AG09309 (cell line): Measurements from ENCODE around the gene ZBTB25.

Experiments used
- DNase-seq: peaks from one replicate; pipeline ENCODE4 v3.0.0-alpha.2; 2010; ENCODE audit warnings: low read depth
- H3K4me3 ChIP-seq: 2 replicates; pipeline ENCODE4 v1.5.1; 2011; ENCODE audit warnings: mild to moderate bottlenecking, low read depth, low read length, moderate library complexity; ENCODE audit not compliant: control insufficient read depth
- CTCF ChIP-seq: IDR thresholded peaks from 2 replicates; pipeline ENCODE4 v1.5.1; 2011; ENCODE audit warnings: mild to moderate bottlenecking, low read depth, low read length, inconsistent platforms; ENCODE audit not compliant: insufficient read depth, control insufficient read depth; ENCODE audit errors: missing control alignments

ZBTB25 gene

GRCh38 chr14:64417055-64417770, 86.4 kb downstream of the ZBTB25 start:
- no peak overlapping the region for H3K4me3 ChIP-seq
- no peak for DNase-seq
- TF ChIP-seq CTCF: no peak

GRCh38 chr14:64416348-64416932, 87.2 kb downstream of the ZBTB25 start:
- no peak for TF ChIP-seq CTCF
- no peak for DNase-seq
- H3K4me3 ChIP-seq: no peak overlapping the region

DNA sequence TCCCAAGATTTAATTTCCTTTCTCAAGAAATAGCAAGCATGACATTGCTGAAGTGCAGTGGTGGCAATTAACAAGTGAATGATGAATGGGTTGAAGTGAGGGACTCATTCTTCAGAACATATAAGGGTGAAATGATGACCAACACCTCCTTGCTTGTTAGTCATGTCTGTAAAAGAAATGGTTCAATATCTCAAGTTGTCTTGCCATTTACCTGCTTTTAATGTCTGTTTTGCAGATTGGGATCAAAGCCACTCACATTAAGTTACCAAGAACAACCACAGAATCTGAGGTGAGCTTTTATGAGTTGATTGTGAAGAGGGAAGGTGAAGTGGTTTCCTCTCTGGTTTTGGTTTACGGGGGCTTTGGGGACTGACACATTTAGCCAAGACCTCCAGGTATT, 91.4 kb downstream of the ZBTB25 start:
- no peak for TF ChIP-seq CTCF
- no peak overlapping the region for H3K4me3 ChIP-seq
- DNase-seq: no peak

DNA sequence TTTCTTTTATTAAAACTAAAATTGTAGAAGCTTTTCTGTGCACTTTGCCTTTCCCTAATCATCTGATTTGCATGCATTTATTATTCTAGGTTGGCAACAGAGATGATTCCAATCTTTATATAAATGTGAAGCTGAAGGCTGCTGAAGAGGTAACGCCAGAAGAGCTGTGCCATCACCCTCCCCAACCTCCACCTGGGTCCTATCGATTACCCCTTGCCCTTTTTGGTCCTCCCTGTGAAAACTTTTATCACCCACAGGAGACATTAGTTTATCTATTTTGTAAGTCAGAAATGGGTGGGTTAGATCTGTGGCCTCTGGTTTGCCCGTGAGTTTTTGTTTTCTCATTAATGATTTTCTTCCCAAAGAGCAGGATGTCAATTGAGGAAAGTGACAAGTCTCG, 92.6 kb downstream of the ZBTB25 start:
- no peak for TF ChIP-seq CTCF
- no peak for DNase-seq
- no peak overlapping the region for H3K4me3 ChIP-seq

- no peak overlapping the region for H3K4me3 ChIP-seq
- TF ChIP-seq CTCF: no peak
- no peak for DNase-seq
These were observed 93.4 kb downstream of the ZBTB25 start for GRCh38 chr14:64410084-64410774.

- no peak overlapping the region for H3K4me3 ChIP-seq
- no peak for DNase-seq
- TF ChIP-seq CTCF: no peak
These were observed 94.3 kb downstream of the ZBTB25 start for GRCh38 chr14:64409126-64409920.
